DOHH2 (cell line): ENCODE data around the gene FAM180B.

Experiments used
- H3F3A ChIP-seq: fragments of 200-600 bp; sonication (generic), shearing (Covaris generic); 2 replicates; pipeline ENCODE4 v1.6.0; 2016; ENCODE audit warnings: antibody characterized with exemption, mild to moderate bottlenecking; ENCODE audit not compliant: control insufficient read depth, insufficient read depth
- H3K27ac ChIP-seq: fragments of 200-600 bp; sonication (generic); 2 replicates; pipeline ENCODE4 v1.5.1; 2014; ENCODE audit warnings: low read depth, mild to moderate bottlenecking, low read length, moderate library complexity
- H3K27me3 ChIP-seq: fragments of 200-600 bp; sonication (generic); 2 replicates; pipeline ENCODE4 v1.6.1; 2014; ENCODE audit warnings: mild to moderate bottlenecking, low read length, mixed read lengths; ENCODE audit not compliant: control insufficient read depth
- H3K36me3 ChIP-seq: fragments of 200-600 bp; sonication (generic); 2 replicates; pipeline ENCODE4 v1.6.1; 2014; ENCODE audit warnings: mild to moderate bottlenecking, low read length, moderate library complexity, mixed read lengths; ENCODE audit not compliant: control insufficient read depth
- H3K4me1 ChIP-seq: fragments of 200-600 bp; sonication (generic); 2 replicates; pipeline ENCODE4 v1.6.1; 2014; ENCODE audit warnings: mild to moderate bottlenecking, low read length, mixed read lengths; ENCODE audit not compliant: control insufficient read depth
- H3K4me2 ChIP-seq: fragments of 200-600 bp; sonication (generic); 2 replicates; pipeline ENCODE4 v1.6.0; 2014; ENCODE audit warnings: mild to moderate bottlenecking, low read length, moderate library complexity
- H3K4me3 ChIP-seq: fragments of 200-600 bp; sonication (generic); 2 replicates; pipeline ENCODE4 v1.5.1; 2014; ENCODE audit warnings: mild to moderate bottlenecking, low read length, mixed read lengths
- H3K79me2 ChIP-seq: fragments of 200-600 bp; sonication (generic); 2 replicates; pipeline ENCODE4 v1.6.1; 2014; ENCODE audit warnings: mild to moderate bottlenecking, low read length, mixed read lengths; ENCODE audit not compliant: control insufficient read depth
- H3K9me2 ChIP-seq: fragments of 200-600 bp; sonication (generic); replicated peaks from 2 replicates; pipeline ENCODE4 v1.6.1; 2014; ENCODE audit warnings: mild to moderate bottlenecking, low read length, mixed read lengths; ENCODE audit not compliant: control insufficient read depth
- H3K9me3 ChIP-seq: fragments of 200-600 bp; sonication (generic); 2 replicates; pipeline ENCODE4 v1.6.1; 2014; ENCODE audit warnings: antibody characterized with exemption, low read length, mixed read lengths; ENCODE audit not compliant: control insufficient read depth, insufficient read depth
- H4K20me1 ChIP-seq: fragments of 200-600 bp; sonication (generic); 2 replicates; pipeline ENCODE4 v1.6.0; 2014; ENCODE audit warnings: low read depth, mild to moderate bottlenecking, antibody characterized with exemption, low read length, moderate library complexity; ENCODE audit not compliant: control insufficient read depth, insufficient read depth
- EZH2phosphoT487 ChIP-seq: fragments of 200-600 bp; sonication (generic); IDR thresholded peaks from 2 replicates; pipeline ENCODE4 v1.6.1; 2017; ENCODE audit warnings: borderline replicate concordance, mild to moderate bottlenecking, antibody characterized with exemption, low read length, moderate library complexity, mixed read lengths
- TF ChIP-seq, protein P1 (sequence below): fragments of 200-600 bp; sonication (generic); IDR thresholded peaks from one replicate; pipeline ENCODE4 v1.5.1; 2014; ENCODE audit warnings: antibody characterized with exemption, mild to moderate bottlenecking, low read depth, low read length; ENCODE audit not compliant: poor library complexity, severe bottlenecking

FAM180B gene

DNA sequence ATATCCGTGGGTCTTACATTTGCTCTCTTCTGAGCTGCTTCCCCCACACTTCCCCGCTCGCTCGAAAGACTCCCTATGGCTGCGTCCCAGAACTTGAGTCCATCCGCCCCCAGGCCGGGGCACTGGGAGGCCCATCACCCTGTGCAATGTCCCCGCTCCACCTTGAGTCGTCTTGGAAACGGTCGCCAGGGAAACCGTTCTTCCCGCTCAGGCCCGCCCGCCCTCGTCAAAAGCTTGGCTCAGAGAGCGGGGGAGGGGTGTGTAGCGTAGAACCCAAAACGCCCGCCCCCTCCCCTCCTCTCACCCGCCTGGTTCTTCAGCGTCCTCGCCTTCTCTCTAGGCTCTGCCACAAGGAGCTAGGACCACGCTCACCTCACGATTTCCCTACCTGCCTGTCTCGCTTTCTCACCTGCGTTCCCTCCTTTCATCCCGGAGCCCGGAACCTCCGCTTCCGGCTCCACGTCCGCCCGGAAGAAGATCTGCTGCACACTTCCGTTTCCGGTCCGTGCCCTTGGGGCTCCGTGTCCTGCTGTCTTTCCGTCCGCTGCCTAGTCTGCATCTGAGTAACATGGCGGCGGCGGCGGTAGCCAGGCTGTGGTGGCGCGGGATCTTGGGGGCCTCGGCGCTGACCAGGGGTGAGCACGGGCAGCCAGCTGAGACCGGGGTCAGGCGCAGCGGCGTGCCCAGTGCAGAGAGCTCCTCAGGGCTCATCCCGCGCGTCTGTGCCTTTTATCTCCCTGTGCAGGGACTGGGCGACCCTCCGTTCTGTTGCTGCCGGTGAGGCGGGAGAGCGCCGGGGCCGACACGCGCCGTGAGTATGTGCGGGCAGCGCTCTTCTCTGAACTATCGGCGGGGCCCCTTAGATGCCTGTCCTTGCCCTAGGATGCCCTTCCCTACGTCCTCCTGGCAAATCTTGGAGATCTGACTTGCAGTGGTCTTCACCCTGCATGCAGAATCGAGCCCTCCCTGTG is 7.7 kb upstream of the FAM180B start, which contains the start of the genes KBTBD4 and NDUFS3:
KBTBD4 (minus strand) TSS at position 447 of the 971 bp plus-strand sequence; CDS start at position 428, 19 bp downstream.
NDUFS3 (plus strand) TSS at position 551 of the 971 bp plus-strand sequence; CDS start at position 569, 18 bp downstream.
- Histone ChIP-seq H3K36me3 (peaks cover 74% of the 10 kb centered on the region), H3K27me3 (no peaks in the 10 kb centered on the region), H4K20me1 (no peaks in the 10 kb centered on the region), H3K4me1 (peaks cover 26% of the 10 kb centered on the region), H3K4me3 (peak within 1 kb of the TSS; percentile 99), H3K9me2 (no peaks in the 10 kb centered on the region), H3K9me3 (no peaks in the 10 kb centered on the region), H3K27ac (peak within 1 kb of the TSS; percentile 48), H3K4me2 (peak within 1 kb of the TSS; percentile 97), H3K79me2 (peaks cover 53% of the 10 kb centered on the region), H3F3A (no peaks in the 10 kb centered on the region)
- TF ChIP-seq, protein P1, sequence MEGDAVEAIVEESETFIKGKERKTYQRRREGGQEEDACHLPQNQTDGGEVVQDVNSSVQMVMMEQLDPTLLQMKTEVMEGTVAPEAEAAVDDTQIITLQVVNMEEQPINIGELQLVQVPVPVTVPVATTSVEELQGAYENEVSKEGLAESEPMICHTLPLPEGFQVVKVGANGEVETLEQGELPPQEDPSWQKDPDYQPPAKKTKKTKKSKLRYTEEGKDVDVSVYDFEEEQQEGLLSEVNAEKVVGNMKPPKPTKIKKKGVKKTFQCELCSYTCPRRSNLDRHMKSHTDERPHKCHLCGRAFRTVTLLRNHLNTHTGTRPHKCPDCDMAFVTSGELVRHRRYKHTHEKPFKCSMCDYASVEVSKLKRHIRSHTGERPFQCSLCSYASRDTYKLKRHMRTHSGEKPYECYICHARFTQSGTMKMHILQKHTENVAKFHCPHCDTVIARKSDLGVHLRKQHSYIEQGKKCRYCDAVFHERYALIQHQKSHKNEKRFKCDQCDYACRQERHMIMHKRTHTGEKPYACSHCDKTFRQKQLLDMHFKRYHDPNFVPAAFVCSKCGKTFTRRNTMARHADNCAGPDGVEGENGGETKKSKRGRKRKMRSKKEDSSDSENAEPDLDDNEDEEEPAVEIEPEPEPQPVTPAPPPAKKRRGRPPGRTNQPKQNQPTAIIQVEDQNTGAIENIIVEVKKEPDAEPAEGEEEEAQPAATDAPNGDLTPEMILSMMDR = no peak
- no peak for TF ChIP-seq EZH2phosphoT487

DNA sequence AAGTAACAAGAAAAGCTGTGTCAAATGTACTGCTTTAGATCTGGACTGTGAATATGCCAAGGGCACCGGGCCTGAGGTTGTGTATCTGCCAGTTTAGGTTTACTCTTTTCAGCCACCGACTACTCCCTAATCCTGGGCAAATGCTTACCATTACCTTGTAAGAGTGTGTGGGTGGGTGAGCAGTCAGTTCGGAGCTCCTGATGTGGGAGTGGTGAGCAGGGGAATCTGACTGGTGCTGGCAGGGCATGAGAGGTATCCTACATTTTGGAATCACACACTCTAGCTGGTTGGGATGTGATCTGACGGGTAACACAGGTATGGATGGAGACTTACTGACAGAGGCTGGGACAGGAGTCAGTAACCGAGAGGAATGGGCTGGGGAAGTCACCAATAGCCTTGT is 2.6 kb upstream of the FAM180B start:
- H3K36me3 ChIP-seq = peaks cover 58% of the 10 kb centered on the region
- no peak for TF ChIP-seq EZH2phosphoT487
- TF ChIP-seq, protein P1 = no peak

DNA sequence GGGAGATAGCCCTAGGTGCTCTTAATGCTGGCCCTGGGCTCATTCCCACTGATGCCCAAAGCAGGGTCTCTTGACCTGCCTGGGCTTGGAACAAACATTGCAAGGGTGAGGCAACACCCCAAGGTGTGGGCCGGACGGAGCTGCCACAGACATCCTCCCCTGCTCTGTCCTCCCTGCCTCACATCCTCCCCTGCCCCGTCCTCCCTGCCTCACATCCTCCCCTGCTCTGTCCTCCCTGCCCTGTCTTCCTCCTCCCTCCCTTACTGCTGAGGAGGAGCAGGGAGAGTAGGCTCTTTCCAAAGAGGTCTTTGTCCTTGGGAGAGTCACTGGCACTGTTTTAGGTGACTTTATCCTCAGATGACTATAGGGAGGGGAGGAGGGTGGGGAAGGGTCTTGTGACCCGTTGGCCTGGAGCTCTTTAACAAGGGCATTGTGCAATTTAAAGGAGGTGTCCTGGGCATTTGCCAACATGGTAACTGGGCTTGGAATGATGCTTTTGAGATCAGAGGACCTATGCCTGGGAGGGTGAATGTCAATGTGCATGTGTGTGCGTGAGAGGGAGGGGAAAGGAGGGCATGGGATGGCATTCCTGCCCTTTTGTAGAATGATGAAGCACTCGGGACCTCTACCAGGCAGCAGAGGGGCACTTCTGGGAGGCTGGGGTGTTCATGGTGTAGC is 700 bp downstream of the FAM180B start:
- no peaks in the 10 kb centered on the region for H3F3A ChIP-seq
- H3K36me3 ChIP-seq = peaks cover 31% of the 10 kb centered on the region
- H3K27me3 ChIP-seq = peaks cover 3% of the 10 kb centered on the region; the same call in 1 of the 2 replicates
- no peaks in the 10 kb centered on the region for H4K20me1 ChIP-seq
- H3K9me3 ChIP-seq = no peaks in the 10 kb centered on the region
- H3K79me2 ChIP-seq = no peaks in the 10 kb centered on the region
- TF ChIP-seq EZH2phosphoT487 = no peak
- TF ChIP-seq, protein P1 = no peak
- peaks cover 7% of the 10 kb centered on the region; the same call in 1 of the 2 replicates for H3K4me1 ChIP-seq
- H3K4me2 ChIP-seq = no peak overlapping the region
- no peaks in the 10 kb centered on the region for H3K9me2 ChIP-seq
- no peak overlapping the region for H3K4me3 ChIP-seq
- no peak overlapping the region for H3K27ac ChIP-seq

More for the DNA sequence above, 2.6 kb upstream of the FAM180B start:
- no peaks in the 10 kb centered on the region for H3K9me2 ChIP-seq
- no peak overlapping the region for H3K4me2 ChIP-seq
- H3K4me3 ChIP-seq = no peak overlapping the region
- H3K79me2 ChIP-seq = peaks cover 21% of the 10 kb centered on the region
- no peaks in the 10 kb centered on the region for H3K27me3 ChIP-seq
- H3K27ac ChIP-seq = no peak overlapping the region
- H3K4me1 ChIP-seq = peaks cover 13% of the 10 kb centered on the region
- no peaks in the 10 kb centered on the region for H3F3A ChIP-seq
- H3K9me3 ChIP-seq = no peaks in the 10 kb centered on the region
- no peaks in the 10 kb centered on the region for H4K20me1 ChIP-seq
